Panc1 (cell line): ENCODE results near the gene NT5DC1.

Source experiments
- CTCF ChIP-seq: fragments of 450-650 bp; IDR thresholded peaks from 2 replicates; pipeline ENCODE4 v1.5.1; 2017; ENCODE audit warnings: mild to moderate bottlenecking
- POLR2AphosphoS5 ChIP-seq: IDR thresholded peaks from 2 replicates; pipeline ENCODE4 v1.6.1; 2012; ENCODE audit warnings: mild to moderate bottlenecking, low read depth, low read length, moderate library complexity

- TF ChIP-seq CTCF = no peak
- TF ChIP-seq POLR2AphosphoS5 = no peak
Measured at GRCh38 chr6:116158641-116159040, 58.0 kb downstream of the NT5DC1 start.
